MM.1S (cell line): ENCODE data around the gene MFRP.

Source experiments
- EZH2 ChIP-seq: fragments of 300-600 bp; sonication (generic); optimal IDR thresholded peaks from 2 replicates; pipeline ENCODE3; 2017; ENCODE audit warnings: low read depth, mild to moderate bottlenecking, antibody characterized with exemption, low read length, mixed read lengths
- TF ChIP-seq, protein P1 (sequence below): fragments of 300-600 bp; sonication (generic); IDR thresholded peaks from 2 replicates; pipeline ENCODE4 v1.5.1; 2016; ENCODE audit warnings: antibody characterized with exemption, low read length, mixed read lengths

DNA sequence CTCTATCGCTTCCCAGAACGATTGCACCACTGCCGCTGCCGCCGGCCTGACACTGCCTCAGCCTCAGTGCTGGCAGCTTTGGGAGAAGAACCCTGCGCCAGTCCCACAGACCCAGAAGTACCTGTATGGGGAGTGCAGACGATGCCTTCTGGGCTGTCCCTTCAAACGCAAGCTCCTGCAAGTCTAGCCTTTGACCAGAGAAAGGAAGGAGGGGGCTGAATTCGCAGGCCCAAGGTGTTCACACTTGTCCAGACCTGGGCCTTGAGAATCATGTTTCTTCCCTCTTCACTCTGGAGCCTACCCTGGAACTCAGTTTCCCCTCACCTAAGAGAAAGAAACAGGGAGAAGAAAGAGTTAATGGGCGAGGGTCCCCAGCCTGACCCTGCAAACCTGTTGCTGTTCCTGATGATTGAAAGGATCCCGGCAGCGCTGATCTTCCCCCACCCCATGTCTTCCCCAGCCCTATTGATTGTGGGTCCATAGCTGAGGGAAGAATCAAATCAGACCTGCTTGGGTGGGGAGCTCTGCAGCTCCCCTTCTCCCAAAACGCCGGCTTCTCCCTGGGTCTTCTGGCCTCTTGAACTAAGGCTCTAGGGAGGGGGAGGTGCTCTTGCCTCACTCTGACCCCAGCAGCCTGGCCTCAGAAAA lies 28.8 kb downstream of the MFRP start:
- TF ChIP-seq, protein P1, sequence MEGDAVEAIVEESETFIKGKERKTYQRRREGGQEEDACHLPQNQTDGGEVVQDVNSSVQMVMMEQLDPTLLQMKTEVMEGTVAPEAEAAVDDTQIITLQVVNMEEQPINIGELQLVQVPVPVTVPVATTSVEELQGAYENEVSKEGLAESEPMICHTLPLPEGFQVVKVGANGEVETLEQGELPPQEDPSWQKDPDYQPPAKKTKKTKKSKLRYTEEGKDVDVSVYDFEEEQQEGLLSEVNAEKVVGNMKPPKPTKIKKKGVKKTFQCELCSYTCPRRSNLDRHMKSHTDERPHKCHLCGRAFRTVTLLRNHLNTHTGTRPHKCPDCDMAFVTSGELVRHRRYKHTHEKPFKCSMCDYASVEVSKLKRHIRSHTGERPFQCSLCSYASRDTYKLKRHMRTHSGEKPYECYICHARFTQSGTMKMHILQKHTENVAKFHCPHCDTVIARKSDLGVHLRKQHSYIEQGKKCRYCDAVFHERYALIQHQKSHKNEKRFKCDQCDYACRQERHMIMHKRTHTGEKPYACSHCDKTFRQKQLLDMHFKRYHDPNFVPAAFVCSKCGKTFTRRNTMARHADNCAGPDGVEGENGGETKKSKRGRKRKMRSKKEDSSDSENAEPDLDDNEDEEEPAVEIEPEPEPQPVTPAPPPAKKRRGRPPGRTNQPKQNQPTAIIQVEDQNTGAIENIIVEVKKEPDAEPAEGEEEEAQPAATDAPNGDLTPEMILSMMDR: no peak
- no peak for TF ChIP-seq EZH2
